ENCODE data around the gene PSMG3. TPM values are rescaled to one million over a fixed set of nuclear protein-coding genes. Genes with fewer than 3 reads are reported as not detected.

PSMG3 gene
- total and polyA plus RNA-seq, 7 donors, result 11.8 to 59.1 (median 18.2) TPM

GRCh38 chr7:1567896-1568510 is 1.8 kb downstream of the PSMG3 start:
- Histone ChIP-seq H3K36me3 (ENCODE audit: insufficient read depth in 1 of 2, low read depth in 1 of 2) (peaks cover 0 to 31% of the 10 kb centered on the region in 2 donors), H3K27ac (peak overlapping the region; percentile 95), H3K27me3 (ENCODE audit: insufficient read depth in 3 of 3, low read length in 2 of 3) (no peaks in the 10 kb centered on the region), H3K9me3 (no peaks in the 10 kb centered on the region), H3K4me3 (peak overlapping the region; percentile 94), H3K4me1 (peaks cover 34% of the 10 kb centered on the region)
- DNase-seq, result peak in 1 of 2 donors; percentile 63
- intact Hi-C loops (cut with DNase I), result loop anchor here in 1 of 2 donors (5.0 kb wide), 1 partner anchor 36 kb away; the partner anchor contains the start of gene MAFK
- 45 to 71% (median 49%) methylated on average over 17 of the region's 17 CpGs for WGBS, 3 donors
- no peak for TF ChIP-seq CTCF (IDR thresholded peaks at IDR 0.05)
- ATAC-seq, result peak in 3 of 4 donors; percentile 13 to 29 (median 25)

- ATAC-seq, result peak in 2 of 4 donors; percentile 28 to 36
- no peak for TF ChIP-seq CTCF (IDR thresholded peaks at IDR 0.05)
- peak in 1 of 2 donors; percentile 67 for DNase-seq
- Histone ChIP-seq H3K27ac (peak overlapping the region; percentile 95), H3K4me1 (peaks cover 29% of the 10 kb centered on the region), H3K36me3 (ENCODE audit: insufficient read depth in 1 of 2, low read depth in 1 of 2) (peaks cover 0 to 31% of the 10 kb centered on the region in 2 donors), H3K4me3 (no peak overlapping the region), H3K9me3 (no peaks in the 10 kb centered on the region), H3K27me3 (ENCODE audit: insufficient read depth in 3 of 3, low read length in 2 of 3) (no peaks in the 10 kb centered on the region)
- intact Hi-C loops (cut with DNase I), result loop anchor here in 1 of 2 donors (5.0 kb wide), 1 partner anchor 35 kb away; the partner anchor contains the start of gene MAFK
- WGBS, 3 donors, result 52 to 65% (median 56%) methylated on average over 26 of the region's 26 CpGs
Observed at GRCh38 chr7:1567049-1567771, 2.6 kb downstream of the PSMG3 start.

GRCh38 chr7:1566687-1567048 is 3.2 kb downstream of the PSMG3 start:
- Histone ChIP-seq H3K9me3 (no peaks in the 10 kb centered on the region), H3K4me3 (no peak overlapping the region), H3K27ac (peak overlapping the region; percentile 95), H3K36me3 (ENCODE audit: insufficient read depth in 1 of 2, low read depth in 1 of 2) (peaks cover 0 to 31% of the 10 kb centered on the region in 2 donors), H3K27me3 (ENCODE audit: insufficient read depth in 3 of 3, low read length in 2 of 3) (no peaks in the 10 kb centered on the region), H3K4me1 (peaks cover 26% of the 10 kb centered on the region)
- peak in 1 of 2 donors; percentile 49 for DNase-seq
- 86 to 92% (median 87%) methylated on average over 13 of the region's 13 CpGs for WGBS, 3 donors
- TF ChIP-seq CTCF (IDR thresholded peaks at IDR 0.05), result no peak
- intact Hi-C loops (cut with DNase I), result loop anchor here in 1 of 2 donors (5.0 kb wide), 1 partner anchor 34 kb away; the partner anchor contains the start of gene MAFK
- ATAC-seq, result no peak

- ATAC-seq (no peak), DNase-seq (peak in 1 of 2 donors; percentile 46)
- peaks cover 23% of the 10 kb centered on the region for H3K4me1 ChIP-seq
- peaks cover 0 to 31% of the 10 kb centered on the region in 2 donors for H3K36me3 ChIP-seq (ENCODE audit: insufficient read depth in 1 of 2, low read depth in 1 of 2)
- 61 to 77% (median 76%) methylated on average over 22 to 23 of the region's 23 CpGs for WGBS, 3 donors
- TF ChIP-seq CTCF (IDR thresholded peaks at IDR 0.05), result no peak
- intact Hi-C loops (cut with DNase I), result loop anchor here in 1 of 2 donors (5.0 kb wide), 1 partner anchor 32 kb away; the partner anchor contains the start of gene MAFK
- no peak overlapping the region for H3K27ac ChIP-seq
- no peaks in the 10 kb centered on the region for H3K9me3 ChIP-seq
- no peaks in the 10 kb centered on the region for H3K27me3 ChIP-seq (ENCODE audit: insufficient read depth in 3 of 3, low read length in 2 of 3)
- no peak overlapping the region for H3K4me3 ChIP-seq
Observed at GRCh38 chr7:1564603-1565022, 5.2 kb downstream of the PSMG3 start.

Measured in psoas muscle (tissue), 8 donors.